Hepatic stellate cell (primary cell): ENCODE data around the gene KCNC4.

Experiments used
- DNase-seq: peaks from one replicate; pipeline ENCODE4 v3.0.0; 2011; ENCODE audit warnings: low spot score

Gene KCNC4

DNA sequence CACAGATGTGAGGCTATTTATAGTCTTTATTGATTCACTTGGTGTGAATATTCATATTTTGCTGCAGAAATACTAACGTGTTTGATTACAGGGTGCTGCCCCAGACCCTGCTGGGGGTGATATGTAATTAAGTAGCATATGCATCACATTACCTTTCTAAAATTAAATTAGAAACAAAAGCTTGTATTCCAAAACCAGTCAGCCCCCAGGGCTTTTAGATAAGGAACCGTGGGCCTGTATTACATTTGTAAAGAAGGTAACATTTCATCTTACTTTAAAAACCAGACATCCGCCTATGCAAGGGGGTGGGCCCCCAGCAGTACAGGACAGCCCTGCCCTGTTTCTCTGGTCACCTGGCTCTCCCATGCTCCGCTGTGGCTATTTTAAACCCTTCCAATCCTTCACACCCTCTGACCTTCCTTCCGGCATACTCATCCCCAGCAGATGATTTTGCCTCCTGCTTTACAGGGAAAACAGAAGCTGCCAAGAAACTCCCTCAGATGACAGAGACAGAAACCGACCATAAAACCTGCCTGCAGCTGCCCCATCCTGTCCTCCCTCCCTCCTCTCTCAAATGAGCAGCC is 22.0 kb upstream of the KCNC4 start:
- DNase-seq, result peak; percentile 63

DNA sequence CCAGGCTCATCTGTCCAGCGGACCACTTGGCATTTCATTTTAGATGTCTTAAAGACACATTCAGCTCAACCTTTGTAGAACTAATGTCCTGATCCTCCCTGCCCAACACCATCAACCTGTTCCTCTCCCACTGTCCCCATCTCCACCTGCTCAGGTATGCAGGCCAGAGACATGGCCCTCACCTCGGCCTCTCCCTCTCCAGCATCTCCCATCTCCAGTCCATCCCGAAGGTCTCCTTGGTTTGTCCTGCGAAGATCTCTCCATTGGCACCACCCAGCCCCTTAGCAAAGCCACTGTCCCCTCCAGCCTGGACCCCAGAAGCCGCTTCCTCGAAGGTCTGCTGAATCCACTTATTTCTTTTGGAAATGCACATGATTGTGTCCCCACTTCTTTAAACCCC is 20.9 kb upstream of the KCNC4 start:
- DNase-seq, result no peak

DNA sequence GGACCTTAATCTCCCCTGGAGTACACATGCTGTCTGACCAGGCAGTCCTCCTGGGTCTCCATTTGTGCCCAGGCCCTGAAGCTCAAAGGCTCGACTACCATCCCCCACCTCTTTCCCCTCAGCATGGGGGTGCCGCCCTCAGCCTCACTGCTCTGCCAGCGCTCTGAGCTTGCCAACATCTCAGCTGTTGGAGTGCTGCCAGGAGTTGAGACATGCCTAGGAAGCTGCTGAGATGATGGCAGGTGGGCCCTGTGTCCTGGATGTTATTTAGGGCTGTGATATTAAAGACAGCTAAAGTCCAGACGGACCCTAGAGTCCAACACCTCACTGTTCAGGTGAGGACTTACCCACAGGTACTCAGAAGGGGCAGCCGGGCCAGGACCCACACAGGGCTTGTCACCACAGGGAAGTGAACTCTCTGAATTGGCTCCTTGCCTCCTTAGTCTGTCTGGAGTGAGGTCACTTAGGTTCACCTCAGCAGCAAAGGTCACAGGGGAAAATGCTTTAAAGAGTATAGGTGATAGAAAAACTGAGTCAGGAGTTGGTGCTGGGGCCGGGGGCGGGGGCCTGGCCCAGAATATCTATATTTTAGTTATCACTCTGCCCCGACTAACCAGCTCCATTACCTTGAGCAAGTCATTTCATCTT is 19.7 kb upstream of the KCNC4 start:
- DNase-seq, result no peak

DNA sequence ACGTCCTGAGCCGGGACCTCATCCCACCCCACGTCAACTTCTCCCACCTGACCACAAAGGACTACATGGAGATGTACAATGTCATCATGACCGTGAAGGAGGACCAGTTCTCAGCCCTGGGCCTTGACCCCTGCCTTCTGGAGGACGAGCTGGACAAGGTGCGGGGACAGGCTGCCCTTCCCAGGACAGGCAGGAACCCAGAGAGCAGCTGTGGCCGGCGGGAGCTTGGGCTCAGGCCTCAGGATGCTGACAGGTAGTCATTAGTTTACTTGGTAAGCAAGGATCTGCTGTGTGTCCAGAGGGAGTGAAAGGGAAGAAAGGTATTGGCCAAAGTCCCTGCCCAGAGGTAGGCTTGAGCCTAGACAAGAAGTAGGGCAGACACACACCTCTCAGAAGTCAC is 17.6 kb upstream of the KCNC4 start:
- DNase-seq, result no peak

DNA sequence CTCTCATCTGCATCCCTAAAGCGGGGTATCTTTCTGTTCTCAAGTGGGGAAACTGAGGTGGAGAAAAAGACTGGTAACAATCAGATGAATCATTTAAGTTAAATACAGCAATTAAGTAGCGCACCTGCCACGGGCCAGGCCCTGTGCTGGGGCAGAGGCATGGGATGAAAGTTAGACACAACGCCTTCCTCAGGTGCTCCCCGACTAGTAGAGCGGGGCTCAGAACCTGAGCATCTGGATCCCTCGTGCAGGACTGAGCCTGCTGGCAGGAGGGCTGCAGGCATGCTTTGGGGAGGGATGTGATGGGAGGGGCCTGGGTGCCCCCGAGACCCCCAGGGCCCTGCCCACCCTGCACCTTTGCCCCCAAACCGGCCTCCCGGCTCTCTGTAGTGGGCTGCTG is 14.9 kb upstream of the KCNC4 start:
- DNase-seq, result no peak

DNA sequence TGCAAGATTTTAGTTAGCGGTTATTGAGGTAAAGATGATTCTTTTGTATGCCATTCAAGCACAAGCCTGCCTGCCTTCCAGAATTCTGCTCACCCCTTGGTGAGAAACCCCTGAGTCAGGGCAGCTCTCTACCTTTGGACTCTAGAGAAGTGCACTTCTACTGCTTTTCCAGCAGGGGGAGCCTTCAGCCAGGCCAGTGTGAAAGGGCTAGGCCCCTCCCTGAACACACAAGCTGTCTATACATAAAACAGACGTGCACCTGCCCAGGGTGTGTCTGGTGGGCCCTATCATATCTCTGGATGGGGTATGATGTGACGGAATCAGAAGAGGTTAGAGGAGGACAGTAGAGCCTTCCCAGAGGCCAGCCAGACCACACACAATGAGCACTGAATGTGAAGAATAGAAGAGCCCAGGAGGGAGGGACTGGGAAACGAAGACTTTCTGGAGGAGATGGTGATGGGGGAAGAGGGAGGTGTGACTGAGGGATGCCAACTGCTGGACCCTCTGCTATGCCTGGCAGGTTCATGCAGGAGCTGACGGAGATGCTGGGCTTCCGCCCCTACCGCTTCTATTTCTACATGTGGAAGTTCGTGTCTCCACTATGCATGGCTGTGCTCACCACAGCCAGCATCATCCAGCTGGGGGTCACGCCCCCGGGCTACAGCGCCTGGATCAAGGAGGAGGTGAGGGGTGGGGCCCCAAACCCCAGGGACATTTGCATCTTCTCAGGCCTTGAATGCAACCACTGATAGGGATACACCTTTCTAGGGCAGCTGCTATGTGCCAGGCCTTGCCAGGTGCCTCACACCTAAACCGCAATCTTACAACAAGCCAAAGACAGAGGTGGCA is 13.0 kb upstream of the KCNC4 start:
- DNase-seq, result peak; percentile 86

DNA sequence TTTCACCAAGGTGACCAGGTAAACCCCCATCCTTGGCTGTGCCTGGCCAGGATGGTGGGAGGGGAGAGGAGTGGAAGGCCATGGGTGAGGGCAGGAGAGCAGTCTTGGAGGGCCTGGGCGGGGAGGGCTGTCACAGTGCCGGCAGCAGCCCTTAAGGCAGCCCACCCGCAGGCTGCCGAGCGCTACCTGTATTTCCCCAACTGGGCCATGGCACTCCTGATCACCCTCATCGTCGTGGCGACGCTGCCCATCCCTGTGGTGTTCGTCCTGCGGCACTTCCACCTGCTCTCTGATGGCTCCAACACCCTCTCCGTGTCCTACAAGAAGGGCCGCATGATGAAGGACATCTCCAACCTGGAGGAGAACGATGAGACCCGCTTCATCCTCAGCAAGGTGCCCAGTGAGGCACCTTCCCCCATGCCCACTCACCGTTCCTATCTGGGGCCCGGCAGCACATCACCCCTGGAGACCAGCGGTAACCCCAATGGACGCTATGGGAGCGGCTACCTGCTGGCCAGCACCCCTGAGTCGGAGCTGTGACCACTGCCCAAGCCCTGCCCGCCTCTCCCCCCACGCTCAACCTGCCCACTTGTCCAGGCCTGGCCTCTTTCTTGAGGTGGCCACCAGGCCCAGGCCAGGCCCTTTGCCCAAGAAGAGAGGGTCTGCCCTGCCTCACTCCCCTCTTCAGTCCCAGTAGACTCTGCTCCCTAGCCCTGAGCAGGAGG is 12.0 kb upstream of the KCNC4 start:
- no peak for DNase-seq

DNA sequence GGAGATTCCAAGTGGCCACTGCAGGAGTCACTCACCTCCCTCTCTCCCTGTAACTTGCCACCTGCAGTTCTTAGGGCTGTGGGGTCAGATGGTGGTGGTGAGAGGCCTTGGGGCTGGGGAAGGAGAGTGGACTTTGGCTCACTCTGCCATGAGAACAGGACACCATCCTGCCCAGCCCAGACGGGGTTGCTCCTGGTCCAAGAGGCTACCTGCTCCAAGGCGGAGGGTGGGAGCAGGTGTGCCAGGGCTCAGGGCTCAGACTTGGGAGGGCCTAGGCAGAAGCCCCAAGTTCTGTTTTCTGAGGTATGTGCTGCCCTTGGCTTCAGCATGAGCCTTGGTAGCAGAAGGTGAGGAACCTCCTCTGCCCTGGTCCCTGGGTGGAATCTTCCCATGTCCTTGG is 11.4 kb upstream of the KCNC4 start:
- DNase-seq, result no peak

DNA sequence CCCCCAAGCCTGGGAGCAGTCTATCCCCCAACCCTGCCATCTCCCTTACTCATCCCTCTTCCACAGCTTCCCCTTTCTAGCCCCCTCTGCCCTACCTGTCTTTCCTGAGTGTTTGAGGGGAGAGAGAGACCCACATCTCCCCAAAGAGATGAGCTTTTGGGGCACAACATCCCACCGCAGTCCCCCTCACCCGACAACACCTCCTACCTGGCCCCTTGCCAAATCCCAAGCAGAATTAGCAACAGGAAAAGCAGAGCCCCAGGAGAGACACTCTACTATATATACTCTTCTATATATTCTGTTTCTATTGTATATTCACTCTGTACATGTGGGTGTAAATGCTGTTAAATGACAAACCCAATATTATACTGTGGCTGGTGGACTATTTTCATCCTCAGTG is 9.9 kb upstream of the KCNC4 start:
- DNase-seq, result no peak

DNA sequence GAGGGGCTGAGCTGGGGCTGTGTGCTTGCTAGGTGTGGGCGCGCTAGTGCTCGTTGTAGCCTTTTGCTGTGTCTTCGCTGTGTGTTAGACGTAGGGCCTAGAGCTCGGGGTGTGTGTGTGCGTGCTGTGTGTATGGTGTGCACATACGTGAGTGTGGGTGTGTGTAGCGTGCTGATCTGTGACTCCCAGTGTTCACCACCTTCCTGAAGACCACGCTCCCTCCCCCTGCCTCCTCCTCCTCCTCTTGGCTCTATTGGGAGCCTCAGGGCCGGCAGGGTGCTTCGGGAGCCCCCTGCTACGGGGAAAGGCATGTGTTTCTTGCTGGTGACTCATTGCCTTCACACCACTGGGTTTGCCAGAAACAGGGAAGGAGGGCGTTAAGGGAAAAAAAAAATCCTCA is 9.4 kb upstream of the KCNC4 start:
- DNase-seq, result no peak

DNA sequence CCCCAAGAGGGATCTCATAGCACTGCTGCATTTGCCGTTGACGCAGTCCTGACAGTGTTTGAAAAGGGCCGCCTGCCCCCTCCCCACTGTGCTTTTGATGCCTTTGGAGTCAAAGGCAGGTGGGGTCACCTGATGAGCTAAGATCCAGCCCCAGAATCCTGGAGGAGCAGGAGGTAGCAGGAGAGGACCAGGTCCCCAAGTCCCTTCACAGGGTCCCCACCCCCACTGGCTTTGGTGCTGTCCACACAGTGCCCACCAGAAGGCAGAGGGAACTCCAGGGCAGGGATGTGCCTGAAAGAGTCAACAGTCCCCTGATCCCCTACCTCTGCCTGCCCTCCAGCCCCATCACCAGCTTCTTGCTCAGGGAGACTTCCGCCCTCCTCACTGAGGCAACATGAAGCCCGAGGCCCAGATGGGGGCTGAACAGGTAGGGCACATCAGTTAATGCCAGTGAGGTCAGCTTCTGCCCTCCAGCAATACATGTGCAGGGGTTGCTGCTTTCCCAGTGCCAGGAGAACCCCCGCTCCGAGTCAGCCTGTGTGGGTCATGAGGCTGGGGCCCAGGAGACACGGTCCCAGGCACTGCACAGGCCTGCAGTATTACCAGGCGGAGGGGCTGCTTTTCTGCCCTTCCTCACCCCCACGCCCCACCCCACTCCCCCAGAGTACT is 8.8 kb upstream of the KCNC4 start:
- DNase-seq, result no peak

DNA sequence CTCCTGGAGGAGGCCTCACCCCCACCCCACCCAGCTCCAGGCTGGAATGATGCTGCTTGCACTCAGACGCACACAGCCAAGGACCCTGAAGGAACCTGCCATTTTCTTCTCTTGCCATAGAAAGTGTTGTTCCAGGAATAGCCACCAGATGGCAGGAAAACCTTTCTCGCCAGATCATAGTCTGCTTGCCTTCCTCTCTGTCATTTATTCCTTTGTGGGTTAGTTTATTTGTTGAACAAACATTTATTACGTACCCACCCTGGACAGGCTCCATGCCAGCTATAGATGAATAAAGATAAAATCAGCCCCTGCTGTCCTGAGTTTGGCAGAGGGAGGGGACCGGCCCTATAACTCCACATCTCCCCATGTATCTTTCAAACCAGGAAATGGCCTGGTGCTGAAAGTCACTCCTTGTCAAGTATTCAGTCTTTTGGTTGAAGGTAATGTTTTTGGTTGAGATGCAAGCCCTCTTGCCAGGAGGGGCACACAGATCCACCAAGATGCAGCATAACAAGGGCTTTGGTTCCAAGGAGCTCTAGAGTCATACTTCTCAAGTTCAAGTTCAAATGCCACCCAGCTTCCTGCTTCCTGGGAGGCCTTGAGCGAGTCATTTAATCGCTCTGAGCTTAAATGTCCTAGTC is 7.0 kb upstream of the KCNC4 start:
- DNase-seq, result peak; percentile 72

DNA sequence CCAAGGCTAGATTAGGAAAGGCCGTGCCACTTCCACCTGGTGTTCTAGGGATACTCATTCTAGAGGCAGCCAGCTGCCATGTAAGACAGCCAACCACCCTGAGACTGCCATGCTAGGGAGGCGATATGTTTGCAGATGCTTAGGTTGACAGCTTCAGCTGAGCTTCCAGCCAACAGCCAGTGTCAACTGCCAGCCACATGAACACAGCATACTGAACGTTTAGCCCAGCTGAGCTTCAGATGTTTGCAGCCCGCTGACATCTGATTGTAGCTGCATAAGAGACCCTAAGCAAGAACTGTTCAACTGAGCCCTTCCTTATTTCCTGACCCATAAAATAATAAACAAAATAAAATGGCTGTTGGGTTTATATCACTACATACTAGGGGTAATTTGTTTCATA is 5.0 kb upstream of the KCNC4 start:
- no peak for DNase-seq

DNA sequence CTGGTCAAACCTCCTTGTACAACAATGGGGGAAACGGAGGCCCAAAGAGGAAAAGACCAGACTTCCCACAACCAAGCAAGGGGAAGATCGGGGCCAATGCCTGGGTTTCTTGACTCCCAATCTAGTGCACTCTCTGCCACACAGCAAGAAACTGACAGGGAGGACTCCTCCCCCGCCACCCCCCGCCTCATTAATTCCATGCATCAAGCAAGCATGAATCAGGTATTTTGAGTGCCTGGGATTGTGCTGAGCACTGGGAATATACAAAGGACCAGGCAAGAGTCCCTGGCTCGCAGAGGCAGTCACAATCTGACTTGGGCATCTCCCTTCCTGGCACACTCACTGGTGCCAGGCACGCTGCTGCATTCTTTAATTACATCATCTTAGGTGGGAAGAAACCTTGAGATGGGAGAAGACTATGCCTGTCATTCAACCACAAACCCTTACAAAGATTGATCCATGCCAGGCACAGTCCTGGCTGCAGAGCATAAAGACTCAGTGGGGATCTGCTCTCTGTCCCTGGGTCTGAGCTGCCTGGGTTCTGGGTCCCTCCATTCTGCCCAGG is 4.4 kb upstream of the KCNC4 start:
- DNase-seq, result no peak

DNA sequence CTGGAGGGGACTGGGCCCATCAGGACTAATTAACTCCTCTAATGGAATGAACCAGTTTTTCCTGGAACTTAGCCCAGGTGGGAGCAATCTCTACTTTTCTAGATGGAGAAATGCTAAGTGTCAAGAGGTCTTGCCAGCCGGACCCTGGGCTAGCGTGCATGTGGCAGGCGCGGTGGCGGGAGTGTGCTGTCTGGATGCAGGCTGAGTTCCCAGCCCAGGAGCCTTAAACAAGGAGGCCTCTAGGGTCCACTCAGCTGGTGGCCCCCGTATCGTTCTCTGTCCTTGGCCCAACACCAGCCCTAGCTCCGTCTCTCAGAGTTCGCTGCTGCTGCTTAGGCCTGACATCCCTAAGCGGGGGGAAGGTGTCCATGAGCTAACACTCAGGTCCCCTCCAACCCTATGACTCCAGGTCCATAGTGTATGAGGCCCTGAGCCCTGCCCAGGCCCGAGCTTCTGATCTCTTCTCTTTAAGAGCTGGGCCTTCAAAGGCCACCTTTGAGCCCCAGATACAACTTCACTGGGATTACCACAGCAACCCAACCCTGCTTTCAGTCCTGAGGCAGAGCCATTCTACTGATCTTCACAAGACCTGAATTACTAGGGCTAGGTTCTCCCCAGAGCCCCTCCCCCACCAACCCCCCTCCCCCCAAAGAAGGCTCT is 3.7 kb upstream of the KCNC4 start:
- DNase-seq, result no peak

DNA sequence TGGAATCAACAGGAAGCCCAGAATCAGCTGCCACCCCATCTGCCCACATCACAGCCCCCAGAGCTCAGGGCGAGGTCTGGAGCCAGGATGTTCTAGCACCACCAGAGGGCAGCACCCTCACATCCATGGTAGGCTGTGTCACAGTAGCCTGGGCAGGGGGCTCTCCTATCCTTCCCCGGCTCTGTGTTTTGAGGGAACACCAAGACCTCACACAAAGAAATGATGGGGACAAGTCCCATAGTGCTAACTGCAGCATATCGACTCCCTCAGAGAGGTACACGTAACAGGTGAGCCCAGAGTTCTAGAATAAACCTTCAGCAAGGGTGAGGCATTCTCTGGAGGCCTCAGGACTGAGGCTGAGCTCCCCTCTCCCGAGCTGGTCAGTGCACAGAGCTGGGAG is 2.3 kb upstream of the KCNC4 start:
- DNase-seq, result peak; percentile 78

DNA sequence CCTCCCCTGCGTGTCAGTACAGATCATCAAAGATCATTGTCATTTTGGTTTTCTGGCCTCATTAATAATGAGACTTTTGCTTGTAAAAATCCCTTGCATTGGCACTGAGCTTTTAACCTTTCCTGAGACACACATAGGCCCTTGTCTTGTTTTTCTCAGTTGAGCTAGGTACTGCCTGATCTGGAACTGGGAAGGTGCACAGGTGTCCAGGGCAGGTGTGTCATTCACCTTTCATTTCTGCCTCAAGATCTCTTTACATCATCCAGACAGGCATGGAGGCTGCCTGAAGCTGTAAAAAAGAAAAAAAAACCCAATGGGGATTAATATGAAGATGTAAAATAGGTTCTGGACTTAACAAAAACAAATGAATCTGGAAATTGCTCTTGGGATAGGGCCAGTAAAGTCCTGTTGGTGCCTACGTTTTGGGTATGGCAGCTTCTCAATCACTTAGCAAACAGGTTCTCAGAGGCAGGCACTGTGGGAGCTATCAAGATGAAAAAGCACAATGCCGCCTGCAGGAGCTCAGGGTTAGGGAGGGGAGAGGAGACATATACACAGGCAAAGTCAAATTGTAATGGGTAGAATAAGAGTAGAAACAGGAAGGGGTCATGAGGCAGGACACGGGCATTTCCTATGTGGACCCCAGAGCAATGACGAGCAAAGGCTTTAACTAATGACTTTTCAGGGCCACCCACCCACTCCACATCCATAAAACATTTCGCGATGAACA is 1.0 kb upstream of the KCNC4 start:
- DNase-seq, result no peak

DNA sequence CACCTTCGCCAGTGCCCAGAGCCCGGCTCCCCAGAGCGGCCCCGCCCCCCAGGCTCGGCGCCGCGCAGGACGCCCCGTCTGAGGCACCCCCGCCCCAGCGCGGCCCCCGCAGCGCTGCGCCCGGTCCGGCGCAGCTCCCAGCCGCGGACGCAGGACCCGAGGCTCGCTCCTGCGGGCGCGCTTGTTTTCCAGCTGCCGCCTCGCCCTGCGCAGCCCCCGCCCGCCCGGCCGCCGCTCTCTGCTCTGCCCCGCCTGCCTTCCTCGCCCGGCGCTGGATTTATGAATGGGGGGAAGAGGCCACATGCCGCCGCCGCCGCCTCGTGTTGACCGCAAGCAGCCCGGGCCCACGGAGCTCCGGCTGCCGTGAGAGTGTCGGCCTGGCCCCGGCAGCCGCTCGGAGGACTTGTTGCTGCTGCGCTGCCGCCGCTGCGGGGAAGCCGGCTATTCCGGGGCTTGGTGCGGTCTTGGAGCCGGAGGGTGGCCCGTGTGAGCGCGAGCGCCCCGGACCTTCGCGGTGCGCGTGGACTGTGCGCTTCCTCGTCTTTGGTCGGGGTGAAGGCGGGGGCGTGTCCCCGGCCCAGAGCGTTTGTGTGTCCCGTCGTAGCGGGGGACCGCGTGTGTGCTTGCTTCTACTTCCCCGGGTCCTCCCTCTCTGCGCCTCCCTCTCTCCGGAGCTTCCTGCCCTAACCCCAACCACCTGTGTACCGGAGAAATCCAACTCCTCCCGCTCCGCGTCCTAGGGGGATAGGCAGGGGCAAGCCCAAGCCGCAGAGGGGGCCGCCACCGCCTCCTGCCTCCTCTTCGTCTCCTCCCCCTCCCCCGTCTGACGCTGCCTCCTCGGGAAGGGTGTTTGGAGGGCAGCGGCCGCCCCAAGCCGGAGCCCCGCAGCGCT is 736 bp downstream of the KCNC4 start:
- DNase-seq, result peak; percentile 45
